Astrocyte (in vitro differentiated cells and primary cell): ENCODE results near the gene C10orf105.

Experiments
- EZH2 ChIP-seq: IDR thresholded peaks from 2 replicates; pipeline ENCODE4 v1.6.1; 2012; ENCODE audit warnings: mild to moderate bottlenecking, low read length, inconsistent platforms; ENCODE audit not compliant: insufficient read depth
- TF ChIP-seq, protein P1 (sequence below): IDR thresholded peaks from 2 replicates; pipeline ENCODE4 v1.5.1; 2011; ENCODE audit warnings: low read depth, mild to moderate bottlenecking, inconsistent platforms, low read length, moderate library complexity; ENCODE audit not compliant: insufficient read depth

DNA sequence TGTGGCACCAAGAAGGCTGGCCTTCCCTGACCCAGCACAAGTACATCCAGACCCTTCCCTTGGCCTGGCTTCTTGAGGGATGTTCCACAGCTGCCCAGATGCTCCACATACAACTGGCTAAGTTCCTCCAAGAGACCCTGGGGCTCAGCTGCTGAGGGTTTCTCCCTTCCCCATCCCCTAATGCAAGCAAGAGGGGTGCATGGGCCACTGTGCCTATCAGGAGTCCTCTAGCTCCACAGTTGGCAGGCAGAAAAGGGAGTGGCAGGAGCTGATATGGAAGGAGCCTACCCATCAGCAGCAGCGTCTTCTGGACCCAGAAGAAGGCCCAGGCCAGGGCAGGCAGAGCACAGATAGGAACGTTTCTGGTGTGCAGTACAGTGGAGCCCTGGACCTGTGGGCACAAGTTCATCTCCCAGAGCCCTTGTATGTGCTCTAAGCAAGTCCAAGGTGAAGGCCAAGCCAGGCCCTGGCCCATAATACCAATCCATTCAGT, 27.5 kb upstream of the C10orf105 start:
- TF ChIP-seq, protein P1, sequence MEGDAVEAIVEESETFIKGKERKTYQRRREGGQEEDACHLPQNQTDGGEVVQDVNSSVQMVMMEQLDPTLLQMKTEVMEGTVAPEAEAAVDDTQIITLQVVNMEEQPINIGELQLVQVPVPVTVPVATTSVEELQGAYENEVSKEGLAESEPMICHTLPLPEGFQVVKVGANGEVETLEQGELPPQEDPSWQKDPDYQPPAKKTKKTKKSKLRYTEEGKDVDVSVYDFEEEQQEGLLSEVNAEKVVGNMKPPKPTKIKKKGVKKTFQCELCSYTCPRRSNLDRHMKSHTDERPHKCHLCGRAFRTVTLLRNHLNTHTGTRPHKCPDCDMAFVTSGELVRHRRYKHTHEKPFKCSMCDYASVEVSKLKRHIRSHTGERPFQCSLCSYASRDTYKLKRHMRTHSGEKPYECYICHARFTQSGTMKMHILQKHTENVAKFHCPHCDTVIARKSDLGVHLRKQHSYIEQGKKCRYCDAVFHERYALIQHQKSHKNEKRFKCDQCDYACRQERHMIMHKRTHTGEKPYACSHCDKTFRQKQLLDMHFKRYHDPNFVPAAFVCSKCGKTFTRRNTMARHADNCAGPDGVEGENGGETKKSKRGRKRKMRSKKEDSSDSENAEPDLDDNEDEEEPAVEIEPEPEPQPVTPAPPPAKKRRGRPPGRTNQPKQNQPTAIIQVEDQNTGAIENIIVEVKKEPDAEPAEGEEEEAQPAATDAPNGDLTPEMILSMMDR = no peak
- no peak for TF ChIP-seq EZH2
